ENCODE measurements around the gene MED27. TPM values are rescaled to one million over a fixed set of nuclear protein-coding genes. Genes with fewer than 3 reads are reported as not detected.

MED27 gene
- total RNA-seq, 4 donors from 2014 or later, result 12.9 to 21.8 (median 20.0) TPM

DNA sequence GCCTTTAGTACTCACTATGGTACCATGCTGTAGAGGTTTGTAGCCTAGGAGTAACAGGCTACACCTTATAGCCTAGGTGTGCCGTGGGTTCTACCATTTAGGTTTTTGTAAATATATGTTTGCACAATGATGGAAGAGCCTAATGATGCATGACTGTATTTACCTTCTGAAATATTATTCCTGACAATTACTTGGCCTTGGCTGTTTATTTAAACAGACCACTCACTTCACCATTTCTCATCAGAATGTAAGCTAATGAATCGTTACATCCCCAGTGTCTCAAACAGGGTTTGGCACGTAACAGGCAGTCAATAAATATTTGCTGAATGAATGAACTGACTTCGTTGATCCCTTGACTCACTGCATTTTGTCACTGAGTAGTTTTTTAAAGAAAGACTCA is 93.1 kb downstream of the MED27 start:
- DNase-seq (ENCODE audit: extremely low spot score), result no peak
- Histone ChIP-seq H3K27me3 (no peaks in the 10 kb centered on the region), H3K36me3 (no peaks in the 10 kb centered on the region), H3K4me1 (peaks cover 3 to 6% (median 4%) of the 10 kb centered on the region in 4 donors), H3K9me3 (no peaks in the 10 kb centered on the region), H3K27ac (replicated peaks in 1 of 4) (no peak overlapping the region), H3K4me3 (no peak overlapping the region)
- 80% methylated on average over 4 of the region's 4 CpGs for WGBS
- TF ChIP-seq EP300 (IDR thresholded peaks at IDR 0.05), result no peak
- TF ChIP-seq POLR2A (IDR thresholded peaks at IDR 0.05; ENCODE audit: low read depth), result no peak
- TF ChIP-seq CTCF (IDR thresholded peaks at IDR 0.05), result no peak
- no peak for TF ChIP-seq POLR2AphosphoS5 (IDR thresholded peaks at IDR 0.05)
- intact Hi-C loops (cut with DNase I), result no loop called here

GRCh38 chr9:131986089-131986488 is 93.6 kb downstream of the MED27 start:
- Histone ChIP-seq H3K9me3 (no peaks in the 10 kb centered on the region), H3K36me3 (no peaks in the 10 kb centered on the region), H3K4me1 (peaks cover 8 to 10% (median 9%) of the 10 kb centered on the region in 4 donors), H3K4me3 (no peak overlapping the region), H3K27me3 (no peaks in the 10 kb centered on the region), H3K27ac (replicated peaks in 1 of 4) (no peak overlapping the region)
- WGBS, result 98% methylated on average over 3 of the region's 3 CpGs
- intact Hi-C loops (cut with DNase I), result no loop called here
- no peak for DNase-seq (ENCODE audit: extremely low spot score)
- TF ChIP-seq POLR2A (IDR thresholded peaks at IDR 0.05; ENCODE audit: low read depth) (no peak), EP300 (IDR thresholded peaks at IDR 0.05) (no peak), POLR2AphosphoS5 (IDR thresholded peaks at IDR 0.05) (no peak), CTCF (IDR thresholded peaks at IDR 0.05) (no peak)

DNA sequence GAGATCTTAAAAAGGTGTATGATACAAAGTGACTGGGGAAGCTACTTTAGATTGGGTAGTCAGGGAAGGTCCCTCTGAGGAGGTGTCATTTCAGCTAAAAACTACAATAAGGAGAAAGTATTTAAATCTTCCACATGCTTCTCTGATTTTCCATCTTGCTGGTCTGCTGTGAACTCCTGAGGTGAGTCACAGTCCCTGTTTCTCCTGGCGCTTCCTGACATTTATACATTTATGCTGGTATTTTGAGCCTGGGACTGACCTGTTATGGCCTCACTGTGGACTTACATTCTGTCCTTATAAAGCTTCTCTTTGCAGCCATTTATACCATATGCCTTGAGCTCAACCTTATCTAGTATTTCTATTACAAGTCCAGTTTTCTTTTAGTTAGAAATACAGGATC is 95.1 kb downstream of the MED27 start:
- Histone ChIP-seq H3K27me3 (no peaks in the 10 kb centered on the region), H3K4me3 (no peak overlapping the region), H3K9me3 (no peaks in the 10 kb centered on the region), H3K27ac (replicated peaks in 1 of 4) (no peak overlapping the region), H3K4me1 (peaks cover 10 to 16% (median 15%) of the 10 kb centered on the region in 4 donors), H3K36me3 (no peaks in the 10 kb centered on the region)
- TF ChIP-seq CTCF (IDR thresholded peaks at IDR 0.05), result no peak
- TF ChIP-seq POLR2AphosphoS5 (IDR thresholded peaks at IDR 0.05), result no peak
- no peak for TF ChIP-seq EP300 (IDR thresholded peaks at IDR 0.05)
- TF ChIP-seq POLR2A (IDR thresholded peaks at IDR 0.05; ENCODE audit: low read depth), result no peak
- intact Hi-C loops (cut with DNase I), result no loop called here
- WGBS, result 100% methylated on average over 1 of the region's 1 CpG
- DNase-seq (ENCODE audit: extremely low spot score), result no peak

GRCh38 chr9:131982671-131983239 is 96.9 kb downstream of the MED27 start:
- Histone ChIP-seq H3K4me1 (peaks cover 10 to 16% (median 15%) of the 10 kb centered on the region in 4 donors), H3K27ac (replicated peaks in 1 of 4) (no peak overlapping the region), H3K36me3 (no peaks in the 10 kb centered on the region), H3K4me3 (no peak overlapping the region), H3K9me3 (no peaks in the 10 kb centered on the region), H3K27me3 (no peaks in the 10 kb centered on the region)
- no peak for DNase-seq (ENCODE audit: extremely low spot score)
- intact Hi-C loops (cut with DNase I), result no loop called here
- TF ChIP-seq EP300 (IDR thresholded peaks at IDR 0.05) (no peak), CTCF (IDR thresholded peaks at IDR 0.05) (no peak), POLR2A (IDR thresholded peaks at IDR 0.05; ENCODE audit: low read depth) (no peak), POLR2AphosphoS5 (IDR thresholded peaks at IDR 0.05) (no peak)
- 83% methylated on average over 5 of the region's 5 CpGs for WGBS

DNA sequence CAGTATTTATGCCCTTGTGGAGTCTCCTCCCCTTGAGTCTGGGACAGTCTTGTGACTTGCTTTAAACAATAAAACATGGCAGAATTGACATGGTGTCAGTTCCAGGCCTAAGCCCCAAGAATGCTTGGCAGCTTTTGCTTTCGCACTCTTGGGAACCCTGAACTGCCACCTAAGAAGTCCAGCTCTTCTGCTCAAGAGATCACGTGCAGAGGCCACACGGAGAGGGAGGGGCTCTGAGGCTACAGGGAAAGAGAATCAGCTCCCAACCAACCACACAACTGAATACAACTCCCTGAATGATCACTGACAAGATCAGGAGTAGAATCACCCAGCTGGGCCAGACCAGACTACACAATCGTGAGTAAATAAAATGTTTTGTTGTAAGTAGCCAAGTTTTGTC is 97.6 kb downstream of the MED27 start:
- Histone ChIP-seq H3K9me3 (no peaks in the 10 kb centered on the region), H3K36me3 (no peaks in the 10 kb centered on the region), H3K4me1 (peaks cover 10 to 16% (median 15%) of the 10 kb centered on the region in 4 donors), H3K27me3 (no peaks in the 10 kb centered on the region), H3K27ac (replicated peaks in 1 of 4) (no peak overlapping the region), H3K4me3 (no peak overlapping the region)
- no peak for DNase-seq (ENCODE audit: extremely low spot score)
- WGBS, result 98% methylated on average over 4 of the region's 4 CpGs
- intact Hi-C loops (cut with DNase I), result no loop called here
- TF ChIP-seq CTCF (IDR thresholded peaks at IDR 0.05) (no peak), EP300 (IDR thresholded peaks at IDR 0.05) (no peak), POLR2A (IDR thresholded peaks at IDR 0.05; ENCODE audit: low read depth) (no peak), POLR2AphosphoS5 (IDR thresholded peaks at IDR 0.05) (no peak)
